Ishikawa (cell line): ENCODE measurements around the gene NSD2.

Experiments used
- EP300 ChIP-seq: IDR thresholded peaks from 2 replicates; pipeline ENCODE4 v1.6.1; 2012; ENCODE audit warnings: borderline replicate concordance
- NFIC ChIP-seq: IDR thresholded peaks from 2 replicates; pipeline ENCODE4 v1.6.1; 2012
- TAF1 ChIP-seq: IDR thresholded peaks from 2 replicates; pipeline ENCODE4 v1.6.1; 2012; ENCODE audit warnings: low read depth, mild to moderate bottlenecking
- TCF12 ChIP-seq: IDR thresholded peaks from 2 replicates; pipeline ENCODE4 v1.6.1; 2012; ENCODE audit warnings: low read depth
- TEAD4 ChIP-seq: IDR thresholded peaks from 2 replicates; pipeline ENCODE4 v1.6.1; 2012

GRCh38 chr4:1943928-1944327, 72.7 kb downstream of the NSD2 start:
- TF ChIP-seq TEAD4: no peak
- no peak for TF ChIP-seq TCF12
- TF ChIP-seq EP300: no peak
- no peak for TF ChIP-seq NFIC
- no peak for TF ChIP-seq TAF1
